ENCODE measurements around the gene MYZAP. TPM values are rescaled to one million over a fixed set of nuclear protein-coding genes. Genes with fewer than 3 reads are reported as not detected.
A peak's percentile ranks its signal among the peaks of the same experiment; 100 is the strongest.

The MYZAP gene
- total RNA-seq, 1 donor from 2014 or later, result 3.5 TPM

- no peak for DNase-seq
Measured at GRCh38 chr15:57703387-57703786, 111.7 kb downstream of the MYZAP start.

- DNase-seq, result no peak
Measured at GRCh38 chr15:57704441-57704840, 112.7 kb downstream of the MYZAP start.

- DNase-seq, result peak; percentile 85
Measured at GRCh38 chr15:57705746-57706404, 114.2 kb downstream of the MYZAP start.

- peak; percentile 99 for DNase-seq
Measured at GRCh38 chr15:57706405-57707209, 114.9 kb downstream of the MYZAP start, which contains the start of gene POLR2M. TSS of gene POLR2M (plus strand) at chr15:57706714. CDS start at chr15:57706843, 129 bp downstream.

- no peak for DNase-seq
Measured at GRCh38 chr15:57708047-57708446, 116.3 kb downstream of the MYZAP start.

GRCh38 chr15:57718309-57718708 lies 126.6 kb downstream of the MYZAP start:
- DNase-seq, result no peak

GRCh38 chr15:57720867-57721266 lies 129.2 kb downstream of the MYZAP start:
- DNase-seq, result no peak

GRCh38 chr15:57726411-57726810 lies 134.7 kb downstream of the MYZAP start:
- no peak for DNase-seq

GRCh38 chr15:57727031-57727430 lies 135.3 kb downstream of the MYZAP start:
- DNase-seq, result no peak

GRCh38 chr15:57728436-57728835 lies 136.7 kb downstream of the MYZAP start:
- DNase-seq, result no peak

GRCh38 chr15:57730876-57731275 lies 139.2 kb downstream of the MYZAP start:
- DNase-seq, result peak; percentile 87

GRCh38 chr15:57731530-57732103 lies 139.9 kb downstream of the MYZAP start:
- DNase-seq, result no peak

- DNase-seq, result peak; percentile 61
Measured at GRCh38 chr15:57732526-57733331, 141.0 kb downstream of the MYZAP start.

- peak; percentile 3 for DNase-seq
Measured at GRCh38 chr15:57734860-57735259, 143.2 kb downstream of the MYZAP start.

Other genes starting within 250 kb of the MYZAP start
- 20.6 TPM for gene CGNL1, start 215.4 kb upstream of the MYZAP start, total RNA-seq
- gene POLR2M, start 114.8 kb downstream of the MYZAP start, total RNA-seq, result 307 TPM